Measurements from ENCODE around the gene SNAP23. TPM values are rescaled to one million over a fixed set of nuclear protein-coding genes. Genes with fewer than 3 reads are reported as not detected.

Gene SNAP23
- total RNA-seq, 1 experiment from 2014 or later, result 63.2 TPM

DNA sequence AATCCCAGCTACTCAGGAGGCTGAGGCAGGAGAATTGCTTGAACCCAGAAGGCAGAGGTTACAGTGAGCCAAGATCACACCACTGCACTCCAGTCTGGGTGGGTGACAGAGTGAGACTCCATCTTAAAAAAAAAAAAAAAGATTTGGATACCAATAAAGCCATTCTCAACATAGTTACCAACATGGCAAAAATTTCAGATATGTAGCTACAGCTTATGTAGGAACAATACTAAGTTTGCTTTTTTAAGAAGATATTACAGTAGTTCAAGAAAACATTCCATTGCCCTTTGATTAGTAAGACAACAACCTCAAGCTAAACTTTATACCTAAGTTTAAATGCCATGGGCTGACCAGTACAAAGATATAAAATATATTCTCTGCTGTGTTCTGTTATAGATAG is 38.9 kb upstream of the SNAP23 start:
- no peak overlapping the region for H2BK120ac ChIP-seq (ENCODE audit: low read depth, low read length, poor library complexity, severe bottlenecking)
- no peak overlapping the region for H3K4me2 ChIP-seq (ENCODE audit: insufficient read depth, insufficient read length, low read length)
- TF ChIP-seq, protein P1, sequence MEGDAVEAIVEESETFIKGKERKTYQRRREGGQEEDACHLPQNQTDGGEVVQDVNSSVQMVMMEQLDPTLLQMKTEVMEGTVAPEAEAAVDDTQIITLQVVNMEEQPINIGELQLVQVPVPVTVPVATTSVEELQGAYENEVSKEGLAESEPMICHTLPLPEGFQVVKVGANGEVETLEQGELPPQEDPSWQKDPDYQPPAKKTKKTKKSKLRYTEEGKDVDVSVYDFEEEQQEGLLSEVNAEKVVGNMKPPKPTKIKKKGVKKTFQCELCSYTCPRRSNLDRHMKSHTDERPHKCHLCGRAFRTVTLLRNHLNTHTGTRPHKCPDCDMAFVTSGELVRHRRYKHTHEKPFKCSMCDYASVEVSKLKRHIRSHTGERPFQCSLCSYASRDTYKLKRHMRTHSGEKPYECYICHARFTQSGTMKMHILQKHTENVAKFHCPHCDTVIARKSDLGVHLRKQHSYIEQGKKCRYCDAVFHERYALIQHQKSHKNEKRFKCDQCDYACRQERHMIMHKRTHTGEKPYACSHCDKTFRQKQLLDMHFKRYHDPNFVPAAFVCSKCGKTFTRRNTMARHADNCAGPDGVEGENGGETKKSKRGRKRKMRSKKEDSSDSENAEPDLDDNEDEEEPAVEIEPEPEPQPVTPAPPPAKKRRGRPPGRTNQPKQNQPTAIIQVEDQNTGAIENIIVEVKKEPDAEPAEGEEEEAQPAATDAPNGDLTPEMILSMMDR (conservative IDR thresholded peaks at IDR 0.05), result no peak
- H3K9ac ChIP-seq (ENCODE audit: extremely low read depth, insufficient read length, low read length), result no peak overlapping the region
- Mint-ChIP-seq H3K9me3 (no peaks in the 10 kb centered on the region; a peak in 1 of 5 replicates), H3K4me1 (peaks cover 17% of the 10 kb centered on the region in 2 experiments), H3K27ac (peak overlapping the region in 1 of 3 experiments; percentile 97; a peak in 2 of 7 replicates), H3K4me3 (no peak overlapping the region; a peak in 1 of 5 replicates), H3K36me3 (ENCODE audit: insufficient read depth in 1 of 3, low read depth in 3 of 3) (peaks cover 2 to 12% (median 4%) of the 10 kb centered on the region in 3 experiments; a peak in 5 of 7 replicates), H3K27me3 (ENCODE audit: low read depth) (no peaks in the 10 kb centered on the region)
- H3K23me2 ChIP-seq (ENCODE audit: insufficient read length, low read depth, low read length, poor library complexity, severe bottlenecking), result no peaks in the 10 kb centered on the region
- H2BK12ac ChIP-seq (ENCODE audit: insufficient read length, low read depth, low read length), result no peak overlapping the region
- H2AK5ac ChIP-seq (ENCODE audit: insufficient read length, low read length), result no peak overlapping the region
- H3T11ph ChIP-seq (ENCODE audit: low read length), result no peak overlapping the region
- H3K79me1 ChIP-seq (ENCODE audit: insufficient read depth, low read depth, low read length, poor library complexity, severe bottlenecking), result no peaks in the 10 kb centered on the region
- H3K27ac ChIP-seq (ENCODE audit: insufficient read length, low read depth, low read length), result no peak overlapping the region
- DNase-seq, result no peak
- no peaks in the 10 kb centered on the region for H3K27me3 ChIP-seq (ENCODE audit: insufficient read depth, low read length)
- no peak overlapping the region for H2BK15ac ChIP-seq (ENCODE audit: low read depth, low read length)
- no peak overlapping the region for H2BK5ac ChIP-seq (ENCODE audit: insufficient read length, low read length)
- H4K91ac ChIP-seq (ENCODE audit: insufficient read length, low read depth, low read length), result no peak overlapping the region
- no peak overlapping the region for H3K4ac ChIP-seq (ENCODE audit: low read depth, low read length)
- H3K23ac ChIP-seq (ENCODE audit: insufficient read length, low read depth, low read length), result no peak overlapping the region
- no peak overlapping the region for H4K8ac ChIP-seq (replicated peaks; ENCODE audit: insufficient read length, low read depth, low read length)
- no peaks in the 10 kb centered on the region for H4K20me1 ChIP-seq (ENCODE audit: control insufficient read depth, insufficient read depth, insufficient read length)
- H4K5ac ChIP-seq (ENCODE audit: insufficient read length, low read depth, low read length), result no peak overlapping the region
- no peak overlapping the region for H3K56ac ChIP-seq (ENCODE audit: insufficient read length, low read depth, low read length)
- no peaks in the 10 kb centered on the region for H3K9me3 ChIP-seq (ENCODE audit: control insufficient read depth, low read depth, low read length)
- no peak overlapping the region for H2BK20ac ChIP-seq (ENCODE audit: low read depth, low read length, poor library complexity, severe bottlenecking)
- no peak overlapping the region for H2AFZ ChIP-seq (ENCODE audit: low read length)
- no peak overlapping the region for H3K18ac ChIP-seq (ENCODE audit: insufficient read length, low read depth, low read length)
- H3K79me2 ChIP-seq (ENCODE audit: insufficient read depth, low read length), result no peaks in the 10 kb centered on the region
- H3K14ac ChIP-seq (ENCODE audit: insufficient read depth, low read length), result no peak overlapping the region
- peaks cover 2% of the 10 kb centered on the region; the same call in 1 of the 2 replicates for H3K4me1 ChIP-seq (ENCODE audit: insufficient read depth, low read length)
